SH-SY5Y (cell line): Measurements from ENCODE around the gene FAM184A.

Experiments
- GATA2 ChIP-seq: IDR thresholded peaks from 2 replicates; pipeline ENCODE4 v1.6.1; 2011; ENCODE audit warnings: mild to moderate bottlenecking, low read depth, low read length
- GATA3 ChIP-seq: IDR thresholded peaks from 2 replicates; pipeline ENCODE4 v1.6.1; 2011; ENCODE audit warnings: low read depth, mild to moderate bottlenecking, low read length, moderate library complexity

GRCh38 chr6:119100115-119100514 is 21.7 kb upstream of the FAM184A start:
- no peak for TF ChIP-seq GATA2
- no peak for TF ChIP-seq GATA3
